Fibroblast of pulmonary artery (primary cell): ENCODE results near the gene IL17B.

ENCODE experiments used
- DNase-seq: peaks from one replicate; pipeline ENCODE4 v3.0.0-alpha.2; 2010; ENCODE audit warnings: low read depth
- H3K4me3 ChIP-seq: replicated peaks from 2 replicates; pipeline ENCODE4 v1.5.1; 2011; ENCODE audit warnings: low read depth, mild to moderate bottlenecking, control low read depth, low read length, moderate library complexity
- CTCF ChIP-seq: IDR thresholded peaks from 2 replicates; pipeline ENCODE4 v1.5.1; 2011; ENCODE audit warnings: mild to moderate bottlenecking, control low read depth, low read length, inconsistent platforms; ENCODE audit errors: missing control alignments

IL17B gene

GRCh38 chr5:149389552-149390495 lies 10.7 kb upstream of the IL17B start:
- no peak for TF ChIP-seq CTCF

GRCh38 chr5:149388498-149389190 lies 9.6 kb upstream of the IL17B start:
- no peak for TF ChIP-seq CTCF
- no peak for DNase-seq
- no peak overlapping the region for H3K4me3 ChIP-seq

More at GRCh38 chr5:149389552-149390495, 10.7 kb upstream of the IL17B start:
- H3K4me3 ChIP-seq, result no peak overlapping the region
- no peak for DNase-seq

- no peak for TF ChIP-seq CTCF
- no peak overlapping the region for H3K4me3 ChIP-seq
- peak; percentile 77 for DNase-seq
Measured at GRCh38 chr5:149387982-149388381, 8.9 kb upstream of the IL17B start.

GRCh38 chr5:149387081-149387631 lies 8.1 kb upstream of the IL17B start:
- peak; percentile 84 for DNase-seq

GRCh38 chr5:149386166-149386565 lies 7.1 kb upstream of the IL17B start:
- H3K4me3 ChIP-seq, result no peak overlapping the region
- no peak for TF ChIP-seq CTCF
- DNase-seq, result no peak

More at GRCh38 chr5:149387081-149387631, 8.1 kb upstream of the IL17B start:
- H3K4me3 ChIP-seq, result no peak overlapping the region
- TF ChIP-seq CTCF, result no peak

- DNase-seq, result no peak
- TF ChIP-seq CTCF, result no peak
- no peak overlapping the region for H3K4me3 ChIP-seq
Measured at GRCh38 chr5:149383399-149383798, 4.3 kb upstream of the IL17B start.
